Measurements from ENCODE around the gene CPAMD8. TPM values are rescaled to one million over a fixed set of nuclear protein-coding genes. Genes with fewer than 3 reads are reported as not detected.

The CPAMD8 gene
- total RNA-seq, 1 donor from 2014 or later = 16.3 TPM

DNA sequence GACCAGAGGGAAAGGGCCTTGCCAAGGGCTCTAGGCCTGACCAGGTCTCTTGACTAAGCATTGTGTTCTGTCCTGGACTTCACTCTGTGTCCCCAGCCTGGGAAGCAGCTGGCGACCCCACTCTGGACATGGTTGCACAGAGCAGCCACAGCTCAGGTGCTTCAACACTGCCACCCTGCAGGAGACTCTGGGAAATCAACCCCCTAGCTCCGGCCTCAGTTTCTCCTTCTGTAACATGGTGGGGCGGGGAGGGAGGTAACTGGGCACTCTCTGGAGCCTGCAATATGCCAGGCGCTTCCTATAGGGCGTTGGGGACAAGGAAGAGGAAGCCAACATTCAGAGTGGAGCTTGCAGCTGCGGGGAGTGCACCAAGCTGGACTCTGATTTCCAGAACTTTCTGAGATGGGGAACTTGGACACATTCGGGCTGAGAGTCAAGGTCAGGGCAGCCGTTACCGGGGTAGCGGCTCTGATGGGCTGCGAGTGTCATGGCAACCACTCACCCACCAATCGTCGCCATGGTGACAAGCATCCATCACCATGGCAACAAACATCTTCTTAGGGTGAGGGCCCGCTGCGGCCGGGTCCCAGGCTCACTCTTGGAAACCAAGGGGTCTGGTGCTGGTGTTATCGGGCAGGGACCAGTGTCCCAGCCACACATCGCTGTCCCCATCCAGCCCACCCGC, 125.0 kb downstream of the CPAMD8 start:
- H3K79me2 ChIP-seq (ENCODE audit: low read depth) = no peaks in the 10 kb centered on the region

DNA sequence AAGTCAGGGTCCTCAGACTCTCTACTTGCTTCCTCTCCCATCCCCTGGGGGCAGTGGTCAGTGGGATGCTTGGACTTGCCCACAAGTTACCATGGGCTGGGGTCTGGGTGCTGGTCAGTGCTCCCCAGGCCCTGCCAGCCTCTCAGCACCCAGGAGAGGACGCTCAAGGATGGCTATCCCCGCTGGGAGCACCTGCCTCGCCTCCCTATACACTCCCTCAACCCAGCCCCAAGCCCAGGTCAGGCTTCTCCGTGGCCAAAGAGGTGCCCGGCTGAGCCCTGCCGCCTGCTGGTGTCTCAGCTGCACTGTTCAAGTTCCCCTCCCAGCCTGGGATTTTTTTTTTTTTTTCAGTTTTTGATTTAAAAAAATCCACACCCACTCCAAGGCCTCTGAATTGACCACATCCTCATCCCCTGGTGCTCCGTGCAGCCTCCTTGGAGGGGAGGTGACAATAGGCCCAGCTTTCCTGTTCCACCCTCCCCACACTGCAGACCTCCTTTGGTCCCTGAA, 127.0 kb downstream of the CPAMD8 start:
- H4K20me1 ChIP-seq (ENCODE audit: low read depth) = no peaks in the 10 kb centered on the region
- Mint-ChIP-seq H3K36me3 (no peaks in the 10 kb centered on the region), H3K4me3 (peak overlapping the region; percentile 24), H3K27me3 (ENCODE audit: insufficient read depth, low read depth) (peaks cover 16% of the 10 kb centered on the region), H3K4me1 (peaks cover 18% of the 10 kb centered on the region), H3K9me3 (no peaks in the 10 kb centered on the region), H3K27ac (peak overlapping the region; percentile 46)
- H2AFZ ChIP-seq (replicated peaks) = no peak overlapping the region
- no peak overlapping the region for H3K4me2 ChIP-seq
- H3K4me1 ChIP-seq = no peaks in the 10 kb centered on the region
- H3K4me3 ChIP-seq = no peak overlapping the region
- TF ChIP-seq EZH2phosphoT487 (IDR thresholded peaks at IDR 0.05) = no peak
- no peak for TF ChIP-seq EZH2 (IDR thresholded peaks at IDR 0.05)
- TF ChIP-seq CTCF (IDR thresholded peaks at IDR 0.05) = peak; percentile 59
- H3K27ac ChIP-seq = no peak overlapping the region
- H3K36me3 ChIP-seq = no peaks in the 10 kb centered on the region
- H3K9me3 ChIP-seq (ENCODE audit: low read depth) = no peaks in the 10 kb centered on the region
- DNase-seq (ENCODE audit: low spot score) = peak; percentile 62
- no peak overlapping the region for H3K9ac ChIP-seq
- no peaks in the 10 kb centered on the region for H3K79me2 ChIP-seq (ENCODE audit: low read depth)
- H3F3A ChIP-seq (ENCODE audit: low read depth) = peaks cover 5% of the 10 kb centered on the region
- peaks cover 33% of the 10 kb centered on the region for H3K27me3 ChIP-seq

More for the DNA sequence above, 125.0 kb downstream of the CPAMD8 start:
- H3K9ac ChIP-seq = no peak overlapping the region
- no peaks in the 10 kb centered on the region for H3F3A ChIP-seq (ENCODE audit: low read depth)
- H3K4me3 Mint-ChIP-seq = no peak overlapping the region
- peaks cover 18% of the 10 kb centered on the region for H3K27me3 ChIP-seq
- H3K36me3 Mint-ChIP-seq = no peaks in the 10 kb centered on the region
- no peaks in the 10 kb centered on the region for H3K4me1 ChIP-seq
- H3K4me2 ChIP-seq = no peak overlapping the region
- no peaks in the 10 kb centered on the region for H3K36me3 ChIP-seq
- no peak overlapping the region for H3K27ac ChIP-seq
- H4K20me1 ChIP-seq (ENCODE audit: low read depth) = no peaks in the 10 kb centered on the region
- DNase-seq (ENCODE audit: low spot score) = peak; percentile 26
- H3K9me3 Mint-ChIP-seq = no peaks in the 10 kb centered on the region
- no peak overlapping the region for H2AFZ ChIP-seq (replicated peaks)
- no peaks in the 10 kb centered on the region for H3K9me3 ChIP-seq (ENCODE audit: low read depth)
- no peak overlapping the region for H3K27ac Mint-ChIP-seq
- TF ChIP-seq EZH2phosphoT487 (IDR thresholded peaks at IDR 0.05) (no peak), EZH2 (IDR thresholded peaks at IDR 0.05) (no peak), CTCF (IDR thresholded peaks at IDR 0.05) (no peak)
- peaks cover 10% of the 10 kb centered on the region for H3K27me3 Mint-ChIP-seq (ENCODE audit: insufficient read depth, low read depth)
- peaks cover 15% of the 10 kb centered on the region for H3K4me1 Mint-ChIP-seq
- no peak overlapping the region for H3K4me3 ChIP-seq

- peak overlapping the region; percentile 91 for H3K4me2 ChIP-seq
- no peak overlapping the region for H2AFZ ChIP-seq (replicated peaks)
- H3F3A ChIP-seq (ENCODE audit: low read depth) = peaks cover 5% of the 10 kb centered on the region
- H3K27me3 ChIP-seq = peaks cover 33% of the 10 kb centered on the region
- H3K4me1 ChIP-seq = no peaks in the 10 kb centered on the region
- Mint-ChIP-seq H3K36me3 (no peaks in the 10 kb centered on the region), H3K27ac (no peak overlapping the region), H3K4me3 (peak overlapping the region; percentile 76), H3K9me3 (no peaks in the 10 kb centered on the region), H3K4me1 (peaks cover 18% of the 10 kb centered on the region), H3K27me3 (ENCODE audit: insufficient read depth, low read depth) (peaks cover 16% of the 10 kb centered on the region)
- H3K79me2 ChIP-seq (ENCODE audit: low read depth) = no peaks in the 10 kb centered on the region
- no peak for TF ChIP-seq CTCF (IDR thresholded peaks at IDR 0.05)
- no peak for TF ChIP-seq EZH2 (IDR thresholded peaks at IDR 0.05)
- no peak for TF ChIP-seq EZH2phosphoT487 (IDR thresholded peaks at IDR 0.05)
- no peak for DNase-seq (ENCODE audit: low spot score)
- H3K4me3 ChIP-seq = no peak overlapping the region
- no peaks in the 10 kb centered on the region for H3K9me3 ChIP-seq (ENCODE audit: low read depth)
- H3K9ac ChIP-seq = no peak overlapping the region
- no peaks in the 10 kb centered on the region for H3K36me3 ChIP-seq
- H3K27ac ChIP-seq = no peak overlapping the region
- H4K20me1 ChIP-seq (ENCODE audit: low read depth) = no peaks in the 10 kb centered on the region
Observed at GRCh38 chr19:16898361-16899015, 128.1 kb downstream of the CPAMD8 start.
